Vagina (tissue), 2 donors: ENCODE data around the gene GALNT17.

Experiments used
- CTCF ChIP-seq, 3 experiments: fragments of 450-650 bp in 2 of 3; fragments of 200-600 bp in 1 of 3; sonication (generic) in 1 of 3; IDR thresholded peaks; one replicate each; pipeline ENCODE4 v1.5.1; 2017 to 2019; ENCODE audit warnings: antibody characterized with exemption in 3 of 3, mild to moderate bottlenecking in 2 of 3, moderate library complexity in 2 of 3
- POLR2AphosphoS5 ChIP-seq, 2 donors: sonication (generic); formaldehyde crosslinking; IDR thresholded peaks; one replicate each; pipeline ENCODE4 v1.9.0; 2017; ENCODE audit warnings: antibody characterized with exemption in 2 of 2, mild to moderate bottlenecking in 2 of 2, low read depth in 1 of 2; ENCODE audit not compliant: insufficient read depth in 1 of 2

- TF ChIP-seq CTCF (IDR thresholded peaks at IDR 0.05) (no peak), POLR2AphosphoS5 (IDR thresholded peaks at IDR 0.05; ENCODE audit: insufficient read depth in 1 of 2, low read depth in 1 of 2) (no peak)
These were observed 197.2 kb downstream of the GALNT17 start for GRCh38 chr7:71329030-71329660.
